Ovary (tissue), 3 donors: ENCODE measurements around the gene KCNK2.

Experiments used
- POLR2A ChIP-seq: fragments of 450-650 bp; IDR thresholded peaks from one replicate; pipeline ENCODE4 v1.6.1; 2017; ENCODE audit warnings: antibody characterized with exemption, mild to moderate bottlenecking, moderate library complexity
- TF ChIP-seq, protein P1 (sequence below), 3 donors: fragments of 450-650 bp in 2 of 3; fragments of 200-600 bp in 1 of 3; IDR thresholded peaks; one replicate each; pipeline versions ENCODE4 v1.5.1 to v1.8.0; 2016 to 2022; ENCODE audit warnings: antibody characterized with exemption in 3 of 3, mild to moderate bottlenecking in 1 of 3
- donor health status: DM: no; HTN: no; CAD: no.

DNA sequence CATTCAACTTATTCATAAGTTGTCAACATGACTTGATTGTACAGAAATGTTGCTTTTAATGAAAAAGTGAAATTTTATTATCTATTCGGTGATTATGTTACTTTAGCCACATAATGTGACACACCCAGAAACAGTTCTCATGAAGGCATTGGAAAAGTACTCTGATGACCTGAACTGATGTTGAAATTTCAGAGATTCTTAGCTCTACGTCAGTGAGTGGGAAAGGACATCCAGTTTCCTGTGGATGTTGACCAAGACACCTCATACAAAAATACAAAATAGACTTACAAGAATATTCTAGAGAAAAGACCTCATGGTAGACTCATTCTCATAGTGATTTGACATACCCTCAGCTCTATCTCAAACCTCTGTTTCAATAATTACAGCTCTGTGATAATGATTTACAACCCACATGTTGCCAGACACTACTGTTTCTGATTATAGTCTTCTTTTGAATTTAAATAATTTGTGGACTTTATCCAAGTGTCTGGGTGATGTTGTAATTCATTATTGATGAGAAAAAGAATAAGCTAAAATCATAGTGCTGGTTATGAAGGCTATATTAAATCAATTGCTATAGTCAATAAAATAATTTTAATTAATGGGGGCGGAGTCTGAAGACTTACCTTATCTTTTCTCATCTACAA is 37.3 kb downstream of the KCNK2 start:
- TF ChIP-seq, protein P1, sequence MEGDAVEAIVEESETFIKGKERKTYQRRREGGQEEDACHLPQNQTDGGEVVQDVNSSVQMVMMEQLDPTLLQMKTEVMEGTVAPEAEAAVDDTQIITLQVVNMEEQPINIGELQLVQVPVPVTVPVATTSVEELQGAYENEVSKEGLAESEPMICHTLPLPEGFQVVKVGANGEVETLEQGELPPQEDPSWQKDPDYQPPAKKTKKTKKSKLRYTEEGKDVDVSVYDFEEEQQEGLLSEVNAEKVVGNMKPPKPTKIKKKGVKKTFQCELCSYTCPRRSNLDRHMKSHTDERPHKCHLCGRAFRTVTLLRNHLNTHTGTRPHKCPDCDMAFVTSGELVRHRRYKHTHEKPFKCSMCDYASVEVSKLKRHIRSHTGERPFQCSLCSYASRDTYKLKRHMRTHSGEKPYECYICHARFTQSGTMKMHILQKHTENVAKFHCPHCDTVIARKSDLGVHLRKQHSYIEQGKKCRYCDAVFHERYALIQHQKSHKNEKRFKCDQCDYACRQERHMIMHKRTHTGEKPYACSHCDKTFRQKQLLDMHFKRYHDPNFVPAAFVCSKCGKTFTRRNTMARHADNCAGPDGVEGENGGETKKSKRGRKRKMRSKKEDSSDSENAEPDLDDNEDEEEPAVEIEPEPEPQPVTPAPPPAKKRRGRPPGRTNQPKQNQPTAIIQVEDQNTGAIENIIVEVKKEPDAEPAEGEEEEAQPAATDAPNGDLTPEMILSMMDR (IDR thresholded peaks at IDR 0.05): no peak
- no peak for TF ChIP-seq POLR2A
